ENCODE data around the gene SRRM3.
"Not testable (repeated sequence)": the region's sequence is repeated elsewhere in the genome, so short reads cannot be mapped to it uniquely, and the experiment has no call there.

SRRM3 gene

GRCh38 chr7:76231071-76231470 lies 29.4 kb downstream of the SRRM3 start:
- no peak for DNase-seq

DNA sequence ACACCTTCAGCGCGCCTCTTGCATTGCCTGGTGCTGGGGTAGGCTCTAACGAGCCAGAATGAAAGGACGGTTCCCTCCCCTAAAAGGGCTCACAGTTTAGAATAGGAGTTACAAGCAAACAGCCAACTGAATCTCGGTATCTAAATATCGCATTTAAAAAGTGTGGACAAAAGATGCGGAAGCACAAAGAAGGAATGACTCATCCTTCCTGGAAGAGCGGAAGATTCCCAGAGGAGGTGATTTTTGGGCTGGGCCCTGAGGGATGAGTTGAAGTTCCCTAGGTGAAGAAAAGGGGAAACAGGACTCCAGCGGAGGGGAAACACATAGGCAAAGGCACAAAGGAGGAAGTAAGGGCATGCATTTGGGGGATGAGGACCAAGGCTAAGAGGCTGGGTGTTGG lies 29.9 kb downstream of the SRRM3 start:
- no peak for DNase-seq

GRCh38 chr7:76232698-76233097 lies 31.0 kb downstream of the SRRM3 start:
- no peak for DNase-seq

DNA sequence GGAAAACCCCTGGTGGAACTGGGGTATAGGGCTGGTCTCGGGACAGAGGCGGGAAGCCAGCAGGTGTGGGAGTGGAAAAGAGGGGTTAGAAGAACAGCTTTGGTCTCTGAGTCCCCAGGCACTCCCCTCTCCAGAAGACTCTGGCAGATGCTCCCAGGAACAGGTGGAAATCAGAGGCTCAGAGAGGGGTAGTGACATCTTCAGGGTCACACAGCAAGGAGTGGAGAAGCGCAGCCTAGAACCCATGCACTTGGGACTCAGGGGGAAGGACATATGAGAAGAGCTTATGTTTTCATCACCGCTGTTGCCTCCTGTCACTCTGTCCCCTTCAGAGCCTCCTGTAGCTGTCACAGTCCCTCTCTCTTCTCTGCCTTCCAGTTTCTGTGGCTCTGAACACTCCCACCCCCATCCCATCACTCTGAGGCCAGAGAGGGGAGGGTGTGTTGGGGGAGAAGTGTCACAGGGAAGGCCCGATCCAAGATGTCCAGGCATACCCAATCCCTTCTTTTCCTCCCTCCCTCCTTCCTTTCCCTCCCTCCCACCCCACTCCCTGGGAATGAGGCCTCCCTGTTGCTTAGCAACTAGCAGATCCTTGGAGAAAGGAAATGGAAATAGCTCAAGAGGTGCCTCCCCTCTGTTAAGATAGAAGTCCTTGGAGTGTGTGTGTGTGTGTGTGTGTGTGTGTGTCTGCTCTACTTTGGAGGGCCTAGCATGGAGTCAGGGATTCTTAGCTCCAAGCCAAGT lies 32.0 kb downstream of the SRRM3 start:
- DNase-seq = no peak

GRCh38 chr7:76234282-76234584 lies 32.5 kb downstream of the SRRM3 start:
- DNase-seq = no peak

DNA sequence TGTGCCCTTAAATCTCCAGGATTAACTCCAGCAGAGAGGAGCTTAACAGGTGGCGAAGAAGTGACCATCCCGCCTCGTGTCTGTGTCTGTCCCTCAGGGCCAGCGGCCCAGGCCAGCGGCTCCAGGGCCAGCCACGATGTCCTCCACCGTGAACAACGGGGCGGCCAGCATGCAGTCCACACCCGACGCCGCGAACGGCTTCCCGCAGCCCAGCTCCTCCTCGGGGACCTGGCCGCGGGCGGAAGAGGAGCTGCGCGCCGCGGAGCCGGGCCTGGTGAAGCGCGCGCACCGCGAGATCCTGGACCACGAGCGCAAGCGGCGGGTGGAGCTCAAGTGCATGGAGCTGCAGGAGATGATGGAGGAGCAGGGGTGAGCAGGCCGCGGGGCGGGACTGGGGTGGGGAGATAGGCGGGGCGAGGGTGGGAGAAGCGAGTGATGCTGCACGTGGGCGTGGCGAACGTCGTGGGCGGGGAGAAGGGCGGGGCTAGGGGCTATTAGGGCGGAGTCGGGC lies 33.3 kb downstream of the SRRM3 start:
- DNase-seq = peak; percentile 67 to 74

- no peak for DNase-seq
These were observed 34.5 kb downstream of the SRRM3 start for GRCh38 chr7:76236224-76236623.

- DNase-seq = no peak
These were observed 36.6 kb downstream of the SRRM3 start for GRCh38 chr7:76238326-76238725.

DNA sequence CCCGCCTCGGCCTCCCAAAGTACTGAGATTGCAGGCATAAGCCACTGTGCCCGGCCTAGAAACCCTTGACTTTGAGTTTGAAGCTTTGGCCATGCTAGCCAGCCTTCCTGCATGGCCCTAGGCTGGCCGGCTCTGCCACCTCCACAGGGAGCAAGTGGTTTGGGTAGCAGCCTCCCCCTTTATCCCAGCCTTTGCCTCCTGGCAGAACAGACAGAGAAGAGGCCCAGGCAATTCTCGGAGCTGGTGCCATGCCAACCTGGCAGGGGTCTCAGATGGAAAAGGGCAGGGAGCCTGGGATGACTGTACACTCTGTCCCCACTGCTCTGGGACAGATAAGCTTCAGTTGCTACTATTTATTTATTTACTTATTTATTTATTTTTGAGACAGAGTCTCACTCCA lies 39.4 kb downstream of the SRRM3 start:
- DNase-seq = no peak

GRCh38 chr7:76242517-76243063 lies 40.9 kb downstream of the SRRM3 start:
- not testable (repeated sequence) for DNase-seq

DNA sequence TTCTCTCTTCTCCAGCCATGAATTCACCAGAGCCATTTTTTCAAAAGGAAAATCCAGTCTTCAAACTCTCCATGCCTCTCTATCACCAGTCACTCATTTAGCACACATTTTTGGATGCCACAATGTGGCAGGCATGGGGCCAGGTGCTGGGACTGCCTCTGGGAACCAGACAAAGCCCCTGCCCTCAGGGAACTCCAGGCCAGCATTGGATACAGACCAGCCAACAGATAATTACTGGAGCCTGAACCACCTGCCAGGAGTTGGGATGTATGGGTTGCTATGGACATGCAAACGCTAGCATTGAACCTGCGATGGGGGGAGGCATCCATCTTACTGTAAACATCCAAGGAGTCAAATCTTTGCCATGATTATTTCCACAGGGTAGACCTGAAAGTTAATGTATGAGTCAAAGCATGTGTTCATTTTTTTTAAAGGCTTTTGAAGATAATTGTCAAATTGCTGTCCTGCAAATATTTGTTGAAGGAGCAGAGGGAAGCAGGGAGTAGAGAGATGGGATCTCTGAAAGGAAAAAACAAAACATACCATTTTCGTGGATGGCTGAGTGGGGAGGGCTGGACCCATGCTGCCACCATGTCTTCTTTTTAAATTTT lies 43.2 kb downstream of the SRRM3 start:
- DNase-seq = no peak

DNA sequence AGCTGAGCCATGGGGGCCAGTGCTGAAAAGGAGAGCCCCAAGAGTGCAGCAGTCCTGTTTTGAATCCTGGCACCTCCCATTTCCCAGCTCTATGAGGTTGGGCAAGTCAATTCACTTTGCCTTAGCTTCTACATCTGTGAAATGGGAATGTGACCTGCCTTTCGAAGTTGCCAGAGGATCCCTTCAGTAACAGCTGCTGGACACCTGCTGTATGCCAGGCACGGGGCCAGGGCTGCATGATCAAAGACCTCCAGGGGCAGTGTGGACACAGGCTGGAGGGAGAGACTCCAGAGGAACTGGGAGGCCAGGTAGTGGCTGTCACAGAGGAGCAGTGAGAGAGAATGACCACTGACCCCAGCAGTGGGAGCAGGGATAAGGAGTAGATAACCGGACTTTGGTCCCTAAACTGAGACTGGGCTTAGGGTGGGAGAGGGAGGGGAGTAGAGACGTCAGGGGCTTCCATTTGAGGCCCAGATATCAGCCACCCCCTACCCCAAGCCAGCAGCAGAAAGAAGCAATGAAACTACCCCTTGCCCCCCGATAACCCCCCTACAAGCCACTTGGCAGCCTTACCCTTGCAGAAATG lies 45.2 kb downstream of the SRRM3 start:
- no peak for DNase-seq

- DNase-seq = no peak
These were observed 46.2 kb downstream of the SRRM3 start for GRCh38 chr7:76247938-76248337.

GRCh38 chr7:76252021-76252420 lies 50.3 kb downstream of the SRRM3 start:
- DNase-seq = no peak

DNA sequence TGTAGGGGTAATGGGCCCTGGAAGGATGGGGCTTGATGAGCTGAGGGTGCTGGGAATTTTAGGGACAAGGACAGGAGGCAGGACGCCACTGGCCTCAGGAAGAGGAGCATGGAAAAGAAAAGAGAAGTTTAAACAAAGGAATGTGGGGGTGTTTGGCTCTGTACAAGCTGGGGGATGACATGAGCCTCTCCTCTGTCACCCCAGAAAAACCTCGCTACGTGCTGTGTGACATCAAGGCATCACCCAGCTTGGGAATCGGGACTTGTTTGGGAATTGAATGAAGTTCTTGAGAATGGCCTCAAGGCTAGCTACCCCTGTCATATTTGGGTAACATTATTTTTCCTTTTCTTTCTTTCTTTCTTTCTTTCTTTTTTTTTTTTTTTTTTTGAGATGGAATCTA lies 53.1 kb downstream of the SRRM3 start:
- DNase-seq = no peak

GRCh38 chr7:76257973-76258372 lies 56.3 kb downstream of the SRRM3 start:
- DNase-seq = no peak

- no peak for DNase-seq
These were observed 57.7 kb downstream of the SRRM3 start for GRCh38 chr7:76259124-76260093.

DNA sequence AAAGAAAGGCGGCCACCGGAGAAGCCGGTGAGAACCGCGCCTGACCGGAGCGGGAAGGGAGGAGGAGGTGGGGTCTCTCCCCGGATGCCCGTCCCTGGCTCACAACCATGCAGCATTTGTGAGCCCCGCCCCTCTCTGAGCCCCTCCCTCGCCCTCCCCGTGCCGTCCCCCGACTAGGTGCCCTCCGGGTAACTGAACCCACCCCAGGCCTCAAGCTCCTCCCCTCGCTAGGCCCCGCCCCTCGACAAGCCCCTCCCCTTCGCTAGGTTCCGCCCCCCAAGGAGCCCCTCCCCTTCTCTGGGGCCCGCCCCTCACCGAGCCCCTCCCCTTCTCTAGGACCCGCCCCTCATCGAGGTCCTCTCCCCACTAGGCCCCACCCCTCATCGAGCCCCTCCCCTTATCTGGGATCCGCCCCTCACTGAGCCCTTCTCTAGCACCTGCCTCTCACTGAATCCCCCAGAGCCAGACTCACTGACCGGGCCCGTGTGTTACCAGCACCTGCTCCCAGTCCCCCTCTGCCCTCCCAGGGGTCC lies 58.5 kb downstream of the SRRM3 start:
- peak in 1 of 2 experiments; percentile 74 for DNase-seq

GRCh38 chr7:76261329-76261728 lies 59.6 kb downstream of the SRRM3 start:
- DNase-seq = no peak

DNA sequence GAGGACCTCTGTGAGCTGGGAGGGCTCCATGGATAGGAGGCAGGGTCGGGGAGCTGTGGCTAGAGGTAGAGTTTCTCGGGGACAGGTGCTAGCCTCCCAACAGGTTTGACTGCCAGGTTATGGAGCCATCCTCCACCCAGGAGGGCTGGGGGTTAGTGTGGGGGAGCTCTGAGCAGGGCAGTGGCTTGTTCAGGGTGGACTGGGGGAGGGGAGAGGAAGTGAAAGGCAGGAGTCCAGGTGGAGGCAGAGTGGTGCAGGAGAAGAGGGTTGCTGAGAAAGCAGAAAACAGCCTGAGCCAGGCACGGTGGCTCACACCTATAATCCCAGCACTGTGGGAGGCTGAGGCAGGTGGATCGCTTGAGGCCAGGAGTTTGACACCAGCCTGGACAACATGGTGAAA lies 60.2 kb downstream of the SRRM3 start:
- DNase-seq = no peak

GRCh38 chr7:76262683-76263402 lies 61.1 kb downstream of the SRRM3 start:
- DNase-seq = peak in 1 of 2 experiments; percentile 25

- no peak for DNase-seq
These were observed 63.6 kb downstream of the SRRM3 start for GRCh38 chr7:76265299-76265698.
